ENCODE data around the gene ARHGEF12. TPM values are rescaled to one million over a fixed set of nuclear protein-coding genes. Genes with fewer than 3 reads are reported as not detected.

The ARHGEF12 gene
- total and polyA plus RNA-seq, 10 of the 15 experiments (the other 5 are each of a cell fraction or from before 2014, with no cell fraction given), result 2.7 to 40.8 (median 20.9) TPM

GRCh38 chr11:120424185-120424969 is 88.2 kb downstream of the ARHGEF12 start:
- Histone ChIP-seq H3K36me3 (ENCODE audit: control insufficient read depth in 2 of 2, insufficient read depth in 2 of 2, low read length in 1 of 2) (peaks cover 2 to 10% of the 10 kb centered on the region in 2 experiments; a peak in 2 of 4 replicates), H3K27ac (ENCODE audit: control insufficient read depth, insufficient read depth) (no peak overlapping the region), H3K4me2 (ENCODE audit: control insufficient read depth, insufficient read depth) (no peak overlapping the region), H4K20me1 (ENCODE audit: control insufficient read depth, insufficient read depth) (no peaks in the 10 kb centered on the region), H3K4me1 (ENCODE audit: control insufficient read depth, insufficient read depth, low read length) (peaks cover 3% of the 10 kb centered on the region; the same call in 1 of the 2 replicates), H3K4me3 (no peak overlapping the region), H3K9ac (ENCODE audit: control insufficient read depth, insufficient read depth, low read length) (no peak overlapping the region), H3K27me3 (replicated peaks in 1 of 2; ENCODE audit: control insufficient read depth in 2 of 2, insufficient read depth in 2 of 2, low read length in 1 of 2) (no peaks in the 10 kb centered on the region), H3K9me3 (replicated peaks; ENCODE audit: control insufficient read depth, insufficient read depth, low read length) (no peaks in the 10 kb centered on the region), H2AFZ (ENCODE audit: control insufficient read depth, low read depth, low read length) (no peak overlapping the region), H3K79me2 (ENCODE audit: control insufficient read depth, insufficient read depth, low read length) (no peaks in the 10 kb centered on the region)
- ATAC-seq (peak; percentile 17; the same call in 1 of the 3 replicates), DNase-seq (ENCODE audit: low read depth, low spot score) (no peak), FAIRE-seq (no peak)
- in situ Hi-C loops (cut with MboI) (no loop called here), intact Hi-C loops (cut with micrococcal nuclease; ENCODE audit: unreplicated experiment) (no loop called here)
- TSS peak; percentile 27 for BruUV-seq (replicated peaks)
- RAD21 ChIA-PET (ENCODE audit: unreplicated experiment), result interaction anchor here (1.0 to 2.3 kb wide), 5 partner anchors 24 to 90 kb away, joined by 3 to 9 read pairs (median 4); no protein-coding TSS in a partner anchor
- SMC1A ChIA-PET (ENCODE audit: uncharacterized antibody, unreplicated experiment), result interaction anchor here (0.6 to 1.8 kb wide), 11 partner anchors 9 to 90 kb away, joined by 3 to 11 read pairs (median 3); no protein-coding TSS in a partner anchor
- 95% methylated on average over 3 of the region's 3 CpGs for WGBS (ENCODE audit: insufficient coverage, insufficient replicate concordance, low lambda C conversion rate, missing lambda C conversion rate)
- CTCF ChIA-PET, result interaction anchor here (0.6 to 2.5 kb wide), 8 partner anchors 11 to 89 kb away, joined by 3 to 14 read pairs (median 4); partner anchors contain the start of gene ARHGEF12
- TF ChIP-seq ZBTB40 (IDR thresholded peaks at IDR 0.05; ENCODE audit: borderline replicate concordance) (peak; percentile 78; the same call in 1 of the 2 replicates), PRDM15 (CRISPR knock-in tag; IDR thresholded peaks at IDR 0.05) (no peak)
- POLR2A ChIA-PET, result interaction anchor here (0.6 to 1.2 kb wide), 5 partner anchors 29 to 89 kb away, joined by 3 to 4 read pairs (median 3); no protein-coding TSS in a partner anchor
